ENCODE measurements around the gene ADAM19.
"Not testable (repeated sequence)": the region's sequence is repeated elsewhere in the genome, so short reads cannot be mapped to it uniquely, and the experiment has no call there.

ADAM19 gene

GRCh38 chr5:157485340-157485739 is 90.2 kb downstream of the ADAM19 start:
- DNase-seq (ENCODE audit: low spot score): no peak

DNA sequence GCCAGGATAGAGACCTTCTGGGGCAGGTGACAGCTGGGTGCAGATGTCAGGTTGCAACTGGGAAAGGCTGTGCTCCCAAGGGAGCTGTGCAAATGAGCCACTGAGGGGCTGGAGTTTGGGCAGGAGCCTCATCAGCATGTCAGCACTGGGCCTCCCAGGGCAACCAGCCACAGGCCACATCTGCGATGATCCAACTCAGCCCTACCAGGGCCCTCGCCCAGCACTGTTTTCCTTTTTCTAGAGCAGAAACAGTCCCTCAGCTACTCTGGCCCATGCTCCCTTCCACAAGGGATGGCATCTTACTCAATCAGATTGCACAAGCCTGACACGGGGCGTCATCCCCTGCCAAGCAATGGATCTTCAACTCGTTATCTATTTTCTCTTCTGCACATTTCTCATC is 90.8 kb downstream of the ADAM19 start:
- DNase-seq (ENCODE audit: low spot score): peak; percentile 71

GRCh38 chr5:157482702-157483101 is 92.9 kb downstream of the ADAM19 start:
- not testable (repeated sequence) for DNase-seq (ENCODE audit: low spot score)

DNA sequence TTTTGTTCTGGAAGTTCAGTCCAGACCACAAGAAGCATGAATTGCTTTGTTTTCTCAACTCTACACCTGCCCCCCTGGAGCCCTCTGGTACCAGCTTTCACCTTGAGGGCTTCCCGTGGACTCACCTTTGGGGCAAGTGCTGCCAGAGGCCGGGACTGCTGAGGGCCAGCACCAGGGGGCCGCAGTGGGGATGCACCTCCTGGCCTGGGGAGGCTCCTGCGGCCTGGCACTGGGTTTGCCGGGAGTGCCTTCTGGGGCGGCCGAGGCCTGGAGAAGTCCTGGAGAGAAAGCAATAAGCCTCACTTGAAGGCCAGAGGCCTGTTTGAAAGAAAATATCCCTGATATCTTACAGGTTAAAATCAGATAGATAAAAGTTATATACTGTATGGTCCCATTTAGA is 93.9 kb downstream of the ADAM19 start:
- DNase-seq (ENCODE audit: low spot score): no peak

- no peak for DNase-seq (ENCODE audit: low spot score)
These were observed 94.3 kb downstream of the ADAM19 start for GRCh38 chr5:157481265-157481664.

- no peak for DNase-seq (ENCODE audit: low spot score)
These were observed 95.7 kb downstream of the ADAM19 start for GRCh38 chr5:157479612-157480510.

DNA sequence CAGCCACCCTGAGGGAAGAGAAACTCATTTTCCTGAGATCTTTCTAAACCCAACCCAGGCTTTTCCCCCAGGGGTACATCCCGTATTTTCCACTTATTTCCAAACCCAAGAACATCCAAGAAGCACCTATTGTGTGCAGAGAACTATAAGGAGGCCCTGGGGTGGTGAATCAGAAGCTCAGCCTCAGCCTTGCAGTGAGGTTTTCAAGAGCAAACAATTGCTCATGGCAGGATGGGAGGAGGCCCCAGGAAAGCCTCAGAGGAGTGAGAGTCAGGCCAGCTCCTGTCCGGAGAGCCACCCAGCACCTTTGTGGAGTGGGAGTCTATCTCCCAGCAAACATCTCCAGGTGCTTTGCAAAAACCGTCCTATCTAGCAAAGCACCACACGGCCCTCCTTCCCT is 96.4 kb downstream of the ADAM19 start:
- no peak for DNase-seq (ENCODE audit: low spot score)

DNA sequence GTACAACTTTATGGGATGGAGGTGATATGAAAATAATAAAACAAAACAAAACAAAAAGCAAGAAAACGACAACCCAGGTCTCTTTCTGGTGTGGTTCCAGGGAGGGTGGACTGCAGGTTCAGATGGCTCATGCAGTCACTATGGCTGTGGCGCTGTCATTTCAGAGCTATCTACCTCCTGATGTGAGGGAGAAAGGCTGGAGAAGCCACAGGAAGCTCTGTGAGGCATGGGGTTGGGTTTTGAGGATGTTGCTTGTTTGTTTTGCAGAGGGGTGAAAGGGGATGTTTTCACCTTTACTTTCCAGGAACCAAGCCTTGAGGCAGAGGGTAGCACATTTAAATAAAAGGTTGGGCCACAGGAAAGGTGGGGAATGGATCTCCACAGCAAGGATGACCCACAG is 96.8 kb downstream of the ADAM19 start:
- no peak for DNase-seq (ENCODE audit: low spot score)

GRCh38 chr5:157477814-157478494 is 97.6 kb downstream of the ADAM19 start:
- no peak for DNase-seq (ENCODE audit: low spot score)

DNA sequence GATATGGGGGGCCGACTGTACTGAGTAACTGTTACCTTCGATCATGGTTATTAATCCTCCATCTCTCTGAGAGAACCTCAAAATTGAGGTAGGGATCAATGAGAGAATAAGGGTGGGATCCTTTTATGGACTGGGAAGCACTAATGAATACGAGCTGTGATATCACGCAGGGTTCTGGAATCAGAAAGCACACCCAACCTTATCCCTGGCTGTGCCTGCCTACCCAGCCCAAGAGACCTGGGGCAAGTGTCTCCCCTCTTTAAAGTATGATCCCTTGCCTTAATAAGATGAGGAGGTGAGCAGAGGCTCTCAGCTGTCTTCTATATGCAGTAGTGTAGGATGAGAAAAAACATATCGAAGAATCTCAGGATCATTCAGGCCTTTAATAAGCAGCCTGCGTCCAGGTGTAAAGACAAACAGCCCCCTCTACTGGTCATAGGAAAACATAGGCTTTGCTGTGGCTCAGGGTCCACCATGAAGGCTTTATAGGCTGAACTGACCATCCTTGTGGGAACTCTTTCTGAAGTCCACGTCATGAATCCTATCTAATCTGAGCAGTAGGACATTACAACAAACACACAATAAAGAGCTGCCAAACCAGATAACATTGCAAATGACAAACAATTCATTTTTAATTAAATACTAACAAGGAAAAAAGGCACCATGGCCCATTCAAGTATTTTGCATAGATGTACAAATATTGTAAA is 98.7 kb downstream of the ADAM19 start:
- peak; percentile 83 for DNase-seq (ENCODE audit: low spot score)

DNA sequence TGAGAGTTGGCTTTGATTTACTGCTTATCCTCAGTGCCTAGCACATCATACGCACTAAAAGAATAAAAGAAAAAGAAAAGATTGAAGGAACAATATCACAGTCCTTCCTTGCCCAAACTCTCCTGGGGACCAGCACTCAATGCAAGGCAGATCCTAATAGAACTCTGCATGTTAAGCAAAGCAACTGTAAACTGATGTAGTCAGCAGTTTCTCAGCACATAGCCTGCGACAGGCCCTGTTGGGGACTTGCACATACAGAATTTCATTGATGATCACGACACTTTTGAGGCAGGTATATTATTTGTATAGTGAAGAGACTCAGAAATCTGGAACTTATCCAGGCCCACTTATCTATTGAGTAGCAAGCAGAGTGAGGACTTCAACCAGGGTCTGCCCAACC is 100.1 kb downstream of the ADAM19 start:
- DNase-seq (ENCODE audit: low spot score): no peak

DNA sequence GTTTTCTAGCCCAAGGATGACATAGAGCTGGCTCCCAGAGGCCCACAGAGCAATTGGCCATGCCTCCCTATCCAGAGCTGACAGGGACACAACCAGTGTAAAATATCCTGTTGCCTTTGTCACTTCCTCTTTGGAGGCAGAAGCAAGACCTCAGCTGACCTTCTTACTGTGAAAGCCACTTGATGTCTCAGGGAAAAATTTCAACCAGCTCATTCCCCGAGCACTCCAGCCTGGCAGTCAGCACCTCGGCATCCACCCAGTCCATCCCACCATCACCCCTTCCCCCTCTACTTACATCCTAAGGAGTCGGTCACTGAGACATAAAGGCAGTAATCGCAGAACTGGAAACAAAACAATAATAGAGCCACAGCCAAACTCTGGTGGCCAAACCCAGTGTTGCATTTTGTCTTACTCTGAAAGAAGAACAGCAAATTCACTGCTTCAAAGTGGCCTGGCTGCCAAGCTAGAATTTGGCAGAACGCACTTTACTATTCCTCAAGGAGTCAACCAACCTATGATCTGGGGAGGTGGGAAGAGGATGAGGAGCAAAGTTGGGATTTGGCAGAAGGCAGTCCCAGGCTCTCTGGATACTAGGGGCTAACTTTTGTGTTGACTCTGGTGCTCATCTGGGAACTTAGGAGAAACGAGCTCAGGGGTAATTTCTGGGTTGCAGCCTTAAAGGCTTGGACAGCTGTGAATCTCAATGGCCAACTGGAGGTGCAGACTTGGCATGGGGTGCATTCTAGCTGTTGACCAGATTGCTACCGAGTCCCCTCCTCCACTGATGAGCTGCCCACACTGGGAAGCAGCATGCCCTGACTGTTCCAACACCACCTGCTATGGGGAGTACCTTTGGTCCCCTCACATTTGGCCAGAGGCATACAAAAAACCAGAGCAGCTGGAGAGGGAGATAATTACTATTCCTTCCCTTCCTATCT is 101.9 kb downstream of the ADAM19 start:
- peak; percentile 46 for DNase-seq (ENCODE audit: low spot score)

GRCh38 chr5:157471709-157472108 is 103.9 kb downstream of the ADAM19 start:
- peak; percentile 62 for DNase-seq (ENCODE audit: low spot score)

DNA sequence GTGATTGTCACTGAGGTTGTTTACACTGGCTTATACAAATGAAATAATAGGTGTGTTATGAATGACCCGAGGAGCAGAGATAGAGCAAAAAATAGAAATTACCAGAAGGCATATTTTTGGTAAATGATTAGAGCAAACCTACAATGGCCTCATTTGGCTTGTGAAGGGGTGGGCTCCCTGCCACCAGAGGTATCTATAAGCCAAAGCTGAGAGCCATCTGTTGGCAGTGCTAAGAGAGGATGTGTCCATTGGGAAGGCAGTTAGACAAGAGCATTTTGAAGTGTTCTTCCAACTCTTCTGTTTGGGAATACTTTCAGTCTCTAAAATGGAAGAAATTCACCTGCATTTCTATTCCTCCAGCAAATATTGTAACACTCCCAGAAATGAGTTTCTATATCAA is 104.9 kb downstream of the ADAM19 start:
- no peak for DNase-seq (ENCODE audit: low spot score)

DNA sequence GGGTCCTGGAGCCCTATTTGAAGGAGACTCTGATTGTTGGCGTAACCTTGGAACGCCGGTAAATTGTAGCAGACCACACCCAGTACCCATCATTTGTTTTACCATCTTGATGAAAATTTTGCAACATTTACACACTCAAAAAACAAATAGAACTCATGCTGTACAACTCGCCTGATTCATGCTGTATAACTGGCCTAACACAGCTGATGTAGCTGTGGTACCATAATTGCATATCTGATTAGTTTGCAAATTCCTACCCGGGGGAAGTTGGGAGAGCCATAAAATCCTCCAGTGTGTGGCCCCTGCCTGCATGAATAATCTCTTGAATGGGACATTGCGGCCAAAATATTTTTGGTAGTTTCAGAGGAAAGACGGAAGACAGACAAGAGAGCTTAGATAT is 105.9 kb downstream of the ADAM19 start:
- no peak for DNase-seq (ENCODE audit: low spot score)

DNA sequence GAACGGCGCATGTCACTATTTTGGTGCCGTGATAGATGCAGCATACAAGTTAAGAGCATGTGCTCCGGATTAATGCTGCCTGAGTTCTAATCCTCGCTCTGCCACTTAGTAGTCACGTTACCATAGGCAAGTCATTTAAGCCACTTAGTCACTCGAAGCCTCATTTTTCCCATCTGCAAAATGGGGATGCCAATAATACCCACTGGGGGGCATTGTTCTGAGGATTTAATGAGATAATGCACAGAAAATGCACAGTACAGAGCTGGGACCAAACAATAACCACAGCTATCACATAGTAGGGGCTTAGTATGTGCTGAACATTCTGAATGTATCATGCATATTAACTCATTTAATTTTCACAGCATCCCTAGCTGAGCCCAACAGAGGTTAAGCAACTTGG is 106.5 kb downstream of the ADAM19 start:
- no peak for DNase-seq (ENCODE audit: low spot score)

- no peak for DNase-seq (ENCODE audit: low spot score)
These were observed 107.1 kb downstream of the ADAM19 start for GRCh38 chr5:157468293-157468965.

GRCh38 chr5:157464519-157465171 is 110.9 kb downstream of the ADAM19 start:
- peak; percentile 86 for DNase-seq (ENCODE audit: low spot score)

DNA sequence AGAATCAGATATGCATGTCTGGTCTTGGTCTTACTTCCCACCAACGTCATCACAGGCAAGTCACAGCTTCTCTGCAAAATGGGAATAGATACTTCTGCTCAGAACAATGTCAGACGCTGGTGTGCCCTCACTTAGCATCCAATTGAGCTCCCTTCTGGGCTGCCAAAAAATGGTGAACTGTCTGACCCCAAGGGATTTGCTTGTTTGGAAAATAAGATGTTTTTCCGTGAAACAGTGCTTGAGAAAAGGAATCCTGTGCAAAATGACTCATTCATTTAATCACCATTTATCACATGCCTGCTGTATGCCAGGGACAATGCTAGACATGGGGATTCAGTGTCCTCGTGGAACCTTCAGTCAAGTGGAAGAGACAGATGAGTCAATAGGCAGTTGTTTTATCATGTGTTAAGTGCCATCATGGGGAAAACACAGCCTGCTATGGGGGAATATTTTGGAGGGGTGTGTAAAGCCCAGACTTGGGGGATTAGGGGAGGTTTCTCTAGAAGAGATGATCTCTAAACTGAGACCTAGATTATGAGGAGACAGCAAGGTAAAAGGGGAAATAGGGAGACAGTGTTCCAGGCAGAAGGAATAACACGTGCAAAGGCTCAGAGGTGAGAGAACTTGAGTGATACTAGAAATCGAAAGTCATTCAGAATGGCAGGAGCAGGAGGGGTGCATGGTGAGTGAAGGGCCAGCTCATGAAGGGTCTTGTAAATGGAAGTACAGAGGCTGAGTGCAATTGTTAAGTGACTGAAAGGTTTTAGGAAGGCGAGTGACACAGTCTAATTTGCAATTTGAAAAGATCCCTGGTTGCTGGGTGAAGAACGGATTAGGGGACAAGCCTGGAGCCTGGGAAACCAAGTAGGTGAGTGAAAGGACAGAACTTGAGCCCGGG is 111.7 kb downstream of the ADAM19 start:
- DNase-seq (ENCODE audit: low spot score): no peak

GRCh38 chr5:157463081-157463480 is 112.5 kb downstream of the ADAM19 start:
- no peak for DNase-seq (ENCODE audit: low spot score)
